ENCODE data around the gene ELMOD3.
"Not testable (repeated sequence)": the region's sequence is repeated elsewhere in the genome, so short reads cannot be mapped to it uniquely, and the experiment has no call there.

The ELMOD3 gene

DNA sequence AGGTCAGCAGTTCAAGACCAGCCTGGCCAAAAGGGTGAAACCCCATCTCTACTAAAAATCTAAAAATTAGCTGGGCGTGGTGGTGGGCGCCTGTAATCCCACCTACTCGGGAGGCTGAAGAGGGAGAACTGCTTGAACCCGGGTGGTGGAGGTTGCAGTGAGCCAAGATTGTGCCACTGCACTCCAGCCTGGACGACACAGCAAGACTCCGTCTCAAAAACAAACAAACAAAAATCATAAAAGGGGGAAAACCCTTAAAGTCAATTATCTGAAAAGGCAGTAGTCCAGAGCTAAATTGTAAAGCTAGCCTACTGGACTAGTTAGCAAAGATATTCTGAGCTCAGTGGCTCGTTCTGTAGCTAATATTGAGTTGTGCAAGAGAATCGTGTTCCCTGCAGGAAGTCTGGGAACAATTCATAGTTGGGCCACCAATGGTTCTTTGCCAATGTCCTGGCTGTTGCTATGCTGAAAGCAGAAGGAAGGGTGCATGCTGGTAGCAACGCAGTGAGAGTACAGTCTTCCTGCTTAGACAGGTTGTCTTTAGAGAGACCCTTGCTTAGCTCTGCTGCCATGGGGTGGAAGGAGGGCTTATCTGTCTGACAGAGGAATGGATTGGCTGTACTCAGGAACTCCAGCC, 31.1 kb upstream of the ELMOD3 start:
- H3K27ac ChIP-seq = no peak overlapping the region
- H3K27me3 ChIP-seq (replicated peaks) = no peaks in the 10 kb centered on the region
- peaks cover 50% of the 10 kb centered on the region for H3K36me3 ChIP-seq (replicated peaks)
- TF ChIP-seq, protein P1, sequence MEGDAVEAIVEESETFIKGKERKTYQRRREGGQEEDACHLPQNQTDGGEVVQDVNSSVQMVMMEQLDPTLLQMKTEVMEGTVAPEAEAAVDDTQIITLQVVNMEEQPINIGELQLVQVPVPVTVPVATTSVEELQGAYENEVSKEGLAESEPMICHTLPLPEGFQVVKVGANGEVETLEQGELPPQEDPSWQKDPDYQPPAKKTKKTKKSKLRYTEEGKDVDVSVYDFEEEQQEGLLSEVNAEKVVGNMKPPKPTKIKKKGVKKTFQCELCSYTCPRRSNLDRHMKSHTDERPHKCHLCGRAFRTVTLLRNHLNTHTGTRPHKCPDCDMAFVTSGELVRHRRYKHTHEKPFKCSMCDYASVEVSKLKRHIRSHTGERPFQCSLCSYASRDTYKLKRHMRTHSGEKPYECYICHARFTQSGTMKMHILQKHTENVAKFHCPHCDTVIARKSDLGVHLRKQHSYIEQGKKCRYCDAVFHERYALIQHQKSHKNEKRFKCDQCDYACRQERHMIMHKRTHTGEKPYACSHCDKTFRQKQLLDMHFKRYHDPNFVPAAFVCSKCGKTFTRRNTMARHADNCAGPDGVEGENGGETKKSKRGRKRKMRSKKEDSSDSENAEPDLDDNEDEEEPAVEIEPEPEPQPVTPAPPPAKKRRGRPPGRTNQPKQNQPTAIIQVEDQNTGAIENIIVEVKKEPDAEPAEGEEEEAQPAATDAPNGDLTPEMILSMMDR (IDR thresholded peaks at IDR 0.05; ENCODE audit: low read depth, low read length, missing control alignments) = no peak
- no peak overlapping the region for H3K4me3 ChIP-seq (ENCODE audit: low read depth, low read length)
- DNase-seq = no peak
- in situ Hi-C loops (cut with HindIII; ENCODE audit: low pct_ligation_motif_present, low sequenced_read_pairs) = no loop called here

DNA sequence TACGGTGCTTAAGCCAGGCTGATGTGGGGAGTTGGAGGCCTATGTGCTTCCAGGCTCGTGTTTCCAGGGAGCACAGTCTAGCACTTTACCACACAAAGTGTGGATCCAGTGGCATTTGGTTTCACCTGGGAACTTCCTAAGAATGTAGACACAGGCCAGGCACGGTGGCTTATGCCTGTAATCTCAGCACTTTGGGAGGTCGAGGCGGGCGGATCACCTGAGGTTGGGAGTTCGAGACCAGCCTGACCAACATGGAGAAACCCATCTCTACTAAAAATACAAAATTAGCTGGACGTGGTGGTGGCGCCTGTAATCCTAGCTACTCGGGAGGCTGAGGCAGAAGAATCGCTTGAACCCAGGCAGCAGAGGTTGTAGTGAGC, 30.6 kb upstream of the ELMOD3 start:
- H3K27me3 ChIP-seq (replicated peaks); in situ Hi-C loops (cut with HindIII; ENCODE audit: low pct_ligation_motif_present, low sequenced_read_pairs); H3K27ac ChIP-seq; H3K4me3 ChIP-seq (ENCODE audit: low read depth, low read length); DNase-seq: not testable (repeated sequence)
- H3K36me3 ChIP-seq (replicated peaks) = peaks cover 50% of the 10 kb centered on the region

DNA sequence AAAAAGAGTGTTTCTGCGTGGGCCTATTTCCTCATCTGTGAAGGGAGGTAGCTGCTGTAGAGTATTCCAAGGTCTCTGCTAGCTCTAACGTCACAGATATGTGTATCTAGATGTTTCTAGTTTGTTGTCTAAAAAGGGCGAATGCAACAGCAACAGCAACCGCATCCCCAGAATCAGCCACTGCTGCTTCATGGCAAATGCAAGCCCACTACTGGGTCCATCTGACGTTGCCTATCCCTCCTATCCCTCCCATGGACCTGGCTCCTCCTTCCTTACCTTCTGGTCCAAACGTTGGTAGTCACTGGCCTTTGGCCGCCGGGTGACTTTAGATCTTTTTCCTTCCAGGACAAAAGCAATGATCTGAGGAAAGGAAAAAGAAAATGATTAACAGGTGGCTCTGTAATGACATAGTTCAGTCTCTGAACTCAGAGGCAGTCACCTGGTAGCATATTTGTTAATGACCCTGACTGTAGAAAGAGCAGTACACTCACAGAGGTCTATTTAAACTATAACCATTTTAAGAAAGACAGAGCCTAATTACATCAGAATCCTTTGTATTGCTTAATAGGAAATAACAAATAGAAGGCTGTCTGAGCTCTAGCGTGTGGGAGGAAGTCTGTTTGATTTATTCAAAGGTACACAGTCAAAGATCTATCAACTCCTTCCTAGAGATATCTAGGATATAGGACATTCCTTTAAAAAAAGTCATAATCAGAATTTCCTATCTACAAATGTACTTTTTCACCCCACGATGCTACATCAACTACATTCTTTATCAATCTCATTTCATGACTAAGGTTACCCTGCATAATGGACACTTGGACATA, 29.7 kb upstream of the ELMOD3 start:
- Histone ChIP-seq H3K4me3 (ENCODE audit: low read depth, low read length) (peak overlapping the region; percentile 85), H3K36me3 (replicated peaks) (peaks cover 47% of the 10 kb centered on the region), H3K27me3 (replicated peaks) (no peaks in the 10 kb centered on the region), H3K27ac (no peak overlapping the region)
- no peak for DNase-seq
- in situ Hi-C loops (cut with HindIII; ENCODE audit: low pct_ligation_motif_present, low sequenced_read_pairs) = no loop called here
- TF ChIP-seq, protein P1 (IDR thresholded peaks at IDR 0.05; ENCODE audit: low read depth, low read length, missing control alignments) = no peak

DNA sequence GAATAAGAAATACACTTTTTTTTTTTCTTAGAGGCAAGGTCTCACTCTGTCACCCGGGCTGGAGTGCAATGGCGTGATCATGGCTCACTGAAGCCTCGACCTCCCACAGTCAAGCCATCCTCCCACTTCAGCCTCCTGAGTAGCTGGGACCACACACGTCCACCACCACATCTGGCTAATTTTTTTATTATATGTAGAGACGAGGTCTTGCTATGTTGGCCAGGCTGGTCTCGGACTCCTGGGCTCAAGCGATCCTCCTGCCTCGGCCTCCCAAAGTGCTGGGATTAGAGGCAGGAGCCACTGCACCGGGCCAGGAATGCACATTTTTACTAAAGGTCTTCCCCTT, 29.1 kb upstream of the ELMOD3 start:
- TF ChIP-seq, protein P1 (IDR thresholded peaks at IDR 0.05; ENCODE audit: low read depth, low read length, missing control alignments) = no peak
- Histone ChIP-seq H3K27ac (no peak overlapping the region), H3K36me3 (replicated peaks) (peaks cover 46% of the 10 kb centered on the region), H3K27me3 (replicated peaks) (no peaks in the 10 kb centered on the region), H3K4me3 (ENCODE audit: low read depth, low read length) (peak overlapping the region; percentile 85)
- DNase-seq = no peak
- in situ Hi-C loops (cut with HindIII; ENCODE audit: low pct_ligation_motif_present, low sequenced_read_pairs) = no loop called here

DNA sequence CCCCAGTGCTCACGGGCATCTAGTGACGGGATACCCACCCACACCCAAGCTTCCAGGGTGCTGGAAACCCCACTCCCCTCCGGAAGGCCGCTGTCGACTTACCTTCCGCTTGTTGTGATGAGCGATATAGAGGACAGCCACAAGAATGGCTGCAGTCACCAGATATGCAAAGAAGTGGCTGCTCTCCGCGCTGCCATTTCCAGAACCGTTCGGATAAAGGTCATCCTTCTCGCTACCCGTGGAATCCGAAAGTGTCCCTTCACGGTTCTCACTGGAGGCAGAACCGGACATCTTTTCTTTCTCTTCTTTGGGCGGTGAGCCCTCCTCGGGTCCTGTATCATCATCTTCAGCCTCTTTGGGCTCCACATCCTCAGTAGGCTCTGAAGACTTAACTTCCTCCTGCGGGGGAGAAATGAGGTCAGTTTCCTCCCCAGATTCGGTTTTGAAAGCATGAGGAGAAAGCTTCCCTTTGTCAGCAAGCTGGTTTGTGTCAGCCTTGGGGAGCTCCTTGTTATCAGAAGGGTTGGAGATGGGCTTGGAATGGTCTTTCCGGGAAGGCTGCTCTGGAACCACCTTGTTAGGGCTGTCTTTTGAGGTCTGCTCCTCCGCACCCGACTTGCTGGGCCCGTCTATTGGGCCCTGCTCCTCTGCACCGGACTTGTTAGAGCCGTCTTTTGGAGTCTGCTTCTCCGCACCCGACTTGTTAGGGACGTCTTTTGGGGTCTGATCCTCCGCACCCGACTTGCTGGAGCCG, 28.0 kb upstream of the ELMOD3 start:
- in situ Hi-C loops (cut with HindIII; ENCODE audit: low pct_ligation_motif_present, low sequenced_read_pairs) = no loop called here
- H3K36me3 ChIP-seq (replicated peaks) = peaks cover 37% of the 10 kb centered on the region
- DNase-seq = no peak
- peak overlapping the region; percentile 85 for H3K4me3 ChIP-seq (ENCODE audit: low read depth, low read length)
- H3K27ac ChIP-seq = no peak overlapping the region
- TF ChIP-seq, protein P1 (IDR thresholded peaks at IDR 0.05; ENCODE audit: low read depth, low read length, missing control alignments) = no peak
- H3K27me3 ChIP-seq (replicated peaks) = no peaks in the 10 kb centered on the region

DNA sequence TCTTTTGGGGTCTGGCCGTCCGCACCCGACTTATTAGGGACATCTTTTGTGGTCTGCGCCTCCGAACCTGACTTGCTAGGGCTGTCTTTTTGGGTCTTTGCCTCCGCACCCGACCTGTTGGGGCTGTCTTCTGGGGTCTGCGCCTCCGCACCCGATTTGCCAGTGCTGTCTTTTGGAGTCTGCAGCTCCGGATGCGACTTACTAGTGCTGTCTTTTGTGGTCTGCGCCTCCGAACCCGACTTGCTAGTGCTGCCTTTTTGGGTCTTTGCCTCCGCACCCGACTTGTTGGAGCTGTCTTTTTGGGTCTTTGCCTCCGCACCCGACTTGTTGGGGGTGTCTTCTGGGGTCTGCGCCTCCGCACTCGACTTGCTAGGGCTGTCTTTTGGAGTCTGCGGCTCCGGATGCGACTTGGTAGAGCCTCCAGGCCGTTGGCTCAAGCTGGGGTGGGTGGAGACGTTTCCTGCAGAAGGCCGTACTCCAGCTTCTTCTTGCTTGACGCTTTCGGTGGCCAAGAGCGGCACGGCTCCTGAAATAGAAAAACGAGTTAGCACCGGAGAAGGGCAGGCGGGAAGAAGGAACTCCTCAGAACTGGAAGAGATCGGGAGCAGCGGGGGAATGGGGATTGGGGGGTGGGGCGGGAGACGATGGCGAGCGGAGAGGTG, 27.3 kb upstream of the ELMOD3 start:
- DNase-seq = peak; percentile 39
- Histone ChIP-seq H3K36me3 (replicated peaks) (peaks cover 32% of the 10 kb centered on the region), H3K4me3 (ENCODE audit: low read depth, low read length) (peak overlapping the region; percentile 85), H3K27me3 (replicated peaks) (no peaks in the 10 kb centered on the region), H3K27ac (peak overlapping the region; percentile 86)
- in situ Hi-C loops (cut with HindIII; ENCODE audit: low pct_ligation_motif_present, low sequenced_read_pairs) = no loop called here
- TF ChIP-seq, protein P1 (IDR thresholded peaks at IDR 0.05; ENCODE audit: low read depth, low read length, missing control alignments) = no peak
